A673 (cell line): ENCODE data around the gene MDM1. TPM values are rescaled to one million over a fixed set of nuclear protein-coding genes. Genes with fewer than 3 reads are reported as not detected.

Experiments
- BruUV-seq: library from RNA; stranded (reverse); fragments of 400-500 nt; replicated peaks from 2 replicates; lab custom pipeline; 2021; lab: Mats Ljungman, UMichigan
- CTCF ChIA-PET: fragments of 300-600 bp; sonication (Branson Sonifier 250); formaldehyde crosslinking; loops from one replicate; lab custom pipeline; 2022; ENCODE audit warnings: antibody characterized with exemption; lab: Charles Lee
- POLR2A ChIA-PET: fragments of 300-600 bp; sonication (Branson Sonifier 250); formaldehyde crosslinking; loops from one replicate; lab custom pipeline; 2022; ENCODE audit warnings: antibody characterized with exemption; ENCODE audit not compliant: low non-redundant PET; lab: Charles Lee
- DNase-seq: peaks from one replicate; pipeline ENCODE4 v3.0.0-alpha.2; 2015; ENCODE audit warnings: low spot score
- H3K27ac ChIP-seq: fragments of 200-600 bp; sonication (generic); 2 replicates; pipeline ENCODE4 v1.5.1; 2016; ENCODE audit warnings: mixed run types, low read depth, mild to moderate bottlenecking, mixed read lengths, antibody characterized with exemption, low read length; ENCODE audit not compliant: poor library complexity, severe bottlenecking
- H3K27me3 ChIP-seq: fragments of 200-600 bp; sonication (generic); replicated peaks from 2 replicates; pipeline ENCODE4 v1.6.1; 2017; ENCODE audit warnings: mixed run types, low read depth, mild to moderate bottlenecking, mixed read lengths, antibody characterized with exemption, low read length; ENCODE audit not compliant: insufficient read depth, poor library complexity
- H3K36me3 ChIP-seq: fragments of 200-600 bp; sonication (generic); 2 replicates; pipeline ENCODE4 v1.6.1; 2016; ENCODE audit warnings: mixed run types, mild to moderate bottlenecking, mixed read lengths, antibody characterized with exemption, low read length; ENCODE audit not compliant: insufficient read depth, poor library complexity, severe bottlenecking
- H3K4me1 ChIP-seq: fragments of 200-600 bp; sonication (generic); 2 replicates; pipeline ENCODE4 v1.6.1; 2017; ENCODE audit warnings: mixed run types, mild to moderate bottlenecking, mixed read lengths, antibody characterized with exemption, low read length; ENCODE audit not compliant: insufficient read depth, poor library complexity, severe bottlenecking
- H3K4me3 ChIP-seq: fragments of 200-600 bp; sonication (generic); 2 replicates; pipeline ENCODE4 v1.5.1; 2016; ENCODE audit warnings: low read depth, mixed run types, mild to moderate bottlenecking, mixed read lengths, low read length; ENCODE audit not compliant: poor library complexity, severe bottlenecking
- H3K9me3 ChIP-seq: fragments of 200-600 bp; sonication (generic); 2 replicates; pipeline ENCODE4 v1.6.1; 2016; ENCODE audit warnings: mixed run types, low read depth, mild to moderate bottlenecking, mixed read lengths, antibody characterized with exemption, low read length; ENCODE audit not compliant: poor library complexity, severe bottlenecking
- EZH2 ChIP-seq: fragments of 200-600 bp; sonication (generic); IDR thresholded peaks from 2 replicates; pipeline ENCODE4 v1.6.1; 2017; ENCODE audit warnings: borderline replicate concordance, low read depth, mild to moderate bottlenecking, mixed read lengths, antibody characterized with exemption, low read length; ENCODE audit not compliant: poor library complexity, severe bottlenecking
- intact Hi-C: fragments of 100-400 bp; cut with micrococcal nuclease; formaldehyde crosslinking; loops from one replicate; pipeline ENCODE4 v1.10.0; 2022; ENCODE audit not compliant: unreplicated experiment
- total RNA-seq: library from RNA; stranded (reverse); gene quantifications from 2 replicates; pipeline ENCODE4 v1.2.3, GENCODE V29; 2021
- TF ChIP-seq, protein P1 (sequence below): fragments of 300-800, 200-600 bp; sonication (generic); conservative IDR thresholded peaks from 2 replicates; pipeline ENCODE4 v1.5.1; 2017; ENCODE audit warnings: low read depth, mild to moderate bottlenecking, antibody characterized with exemption, low read length, moderate library complexity, mixed read lengths

MDM1 gene
- total RNA-seq, 1 experiment from 2014 or later = 18.6 TPM

DNA sequence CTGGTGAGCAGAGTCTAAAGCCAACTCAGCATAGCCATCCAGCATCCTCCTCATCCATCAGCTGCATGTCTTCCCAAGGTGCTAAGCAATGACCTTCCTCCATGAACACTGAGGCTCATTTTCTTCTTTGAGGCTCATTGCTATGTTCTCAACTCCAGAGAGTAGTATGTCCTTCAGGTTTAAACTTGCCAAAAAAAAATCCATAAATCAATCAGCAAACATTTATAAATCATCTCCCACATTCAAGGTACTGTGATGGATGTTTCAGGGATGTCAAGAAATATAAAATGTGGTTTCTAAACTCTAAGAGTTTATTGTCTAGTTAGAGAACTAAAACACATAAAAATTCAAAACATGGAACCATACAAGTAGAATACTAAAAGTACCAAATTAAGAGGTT is 29.8 kb upstream of the MDM1 start:
- intact Hi-C loops = no loop called here
- H3K4me1 ChIP-seq = peaks cover 20% of the 10 kb centered on the region
- CTCF ChIA-PET = no interaction called here
- no peaks in the 10 kb centered on the region for H3K27me3 ChIP-seq
- no peak overlapping the region for H3K27ac ChIP-seq
- H3K9me3 ChIP-seq = no peaks in the 10 kb centered on the region
- POLR2A ChIA-PET = no interaction called here
- H3K36me3 ChIP-seq = no peaks in the 10 kb centered on the region
- no peak for DNase-seq
- TF ChIP-seq, protein P1, sequence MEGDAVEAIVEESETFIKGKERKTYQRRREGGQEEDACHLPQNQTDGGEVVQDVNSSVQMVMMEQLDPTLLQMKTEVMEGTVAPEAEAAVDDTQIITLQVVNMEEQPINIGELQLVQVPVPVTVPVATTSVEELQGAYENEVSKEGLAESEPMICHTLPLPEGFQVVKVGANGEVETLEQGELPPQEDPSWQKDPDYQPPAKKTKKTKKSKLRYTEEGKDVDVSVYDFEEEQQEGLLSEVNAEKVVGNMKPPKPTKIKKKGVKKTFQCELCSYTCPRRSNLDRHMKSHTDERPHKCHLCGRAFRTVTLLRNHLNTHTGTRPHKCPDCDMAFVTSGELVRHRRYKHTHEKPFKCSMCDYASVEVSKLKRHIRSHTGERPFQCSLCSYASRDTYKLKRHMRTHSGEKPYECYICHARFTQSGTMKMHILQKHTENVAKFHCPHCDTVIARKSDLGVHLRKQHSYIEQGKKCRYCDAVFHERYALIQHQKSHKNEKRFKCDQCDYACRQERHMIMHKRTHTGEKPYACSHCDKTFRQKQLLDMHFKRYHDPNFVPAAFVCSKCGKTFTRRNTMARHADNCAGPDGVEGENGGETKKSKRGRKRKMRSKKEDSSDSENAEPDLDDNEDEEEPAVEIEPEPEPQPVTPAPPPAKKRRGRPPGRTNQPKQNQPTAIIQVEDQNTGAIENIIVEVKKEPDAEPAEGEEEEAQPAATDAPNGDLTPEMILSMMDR = no peak
- no peak overlapping the region for H3K4me3 ChIP-seq
- no TSS peak for BruUV-seq

DNA sequence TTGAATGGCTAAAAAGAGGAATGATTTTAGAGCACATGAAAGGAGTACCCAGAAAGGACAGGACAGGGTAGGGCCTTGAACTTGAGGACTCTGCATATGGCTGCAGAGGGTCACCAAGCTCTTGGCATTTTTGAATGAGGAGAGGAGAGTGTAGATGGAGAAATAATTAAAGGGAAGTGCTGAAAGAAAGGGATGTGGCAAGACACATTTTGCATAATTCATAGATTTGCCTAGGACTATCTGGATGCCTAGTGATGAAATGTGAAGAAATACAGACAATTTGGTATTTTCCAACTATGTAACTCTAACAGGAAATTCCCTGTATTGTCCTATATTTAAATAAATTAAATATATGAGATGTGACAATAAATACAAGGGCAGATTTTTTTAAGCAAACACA is 27.5 kb upstream of the MDM1 start:
- no peaks in the 10 kb centered on the region for H3K27me3 ChIP-seq
- ChIA-PET CTCF (interaction anchor here (0.5 to 0.6 kb wide), 2 partner anchors 155 to 310 kb away, joined by 3 to 6 read pairs; no protein-coding TSS in a partner anchor), POLR2A (interaction anchor here (0.8 kb wide), 1 partner anchor 13 kb away, joined by 3 read pairs; no protein-coding TSS in a partner anchor)
- no TSS peak for BruUV-seq
- H3K4me1 ChIP-seq = peaks cover 8% of the 10 kb centered on the region
- no peak overlapping the region for H3K4me3 ChIP-seq
- no peaks in the 10 kb centered on the region for H3K36me3 ChIP-seq
- H3K27ac ChIP-seq = peak overlapping the region; percentile 17
- DNase-seq = peak; percentile 45
- no peaks in the 10 kb centered on the region for H3K9me3 ChIP-seq
- intact Hi-C loops = loop anchor here (2.0 to 5.0 kb wide), 2 partner anchors 253 to 327 kb away; partner anchors contain the start of genes NUP107 and RAP1B
- TF ChIP-seq EZH2 = no peak
- TF ChIP-seq, protein P1 = no peak

DNA sequence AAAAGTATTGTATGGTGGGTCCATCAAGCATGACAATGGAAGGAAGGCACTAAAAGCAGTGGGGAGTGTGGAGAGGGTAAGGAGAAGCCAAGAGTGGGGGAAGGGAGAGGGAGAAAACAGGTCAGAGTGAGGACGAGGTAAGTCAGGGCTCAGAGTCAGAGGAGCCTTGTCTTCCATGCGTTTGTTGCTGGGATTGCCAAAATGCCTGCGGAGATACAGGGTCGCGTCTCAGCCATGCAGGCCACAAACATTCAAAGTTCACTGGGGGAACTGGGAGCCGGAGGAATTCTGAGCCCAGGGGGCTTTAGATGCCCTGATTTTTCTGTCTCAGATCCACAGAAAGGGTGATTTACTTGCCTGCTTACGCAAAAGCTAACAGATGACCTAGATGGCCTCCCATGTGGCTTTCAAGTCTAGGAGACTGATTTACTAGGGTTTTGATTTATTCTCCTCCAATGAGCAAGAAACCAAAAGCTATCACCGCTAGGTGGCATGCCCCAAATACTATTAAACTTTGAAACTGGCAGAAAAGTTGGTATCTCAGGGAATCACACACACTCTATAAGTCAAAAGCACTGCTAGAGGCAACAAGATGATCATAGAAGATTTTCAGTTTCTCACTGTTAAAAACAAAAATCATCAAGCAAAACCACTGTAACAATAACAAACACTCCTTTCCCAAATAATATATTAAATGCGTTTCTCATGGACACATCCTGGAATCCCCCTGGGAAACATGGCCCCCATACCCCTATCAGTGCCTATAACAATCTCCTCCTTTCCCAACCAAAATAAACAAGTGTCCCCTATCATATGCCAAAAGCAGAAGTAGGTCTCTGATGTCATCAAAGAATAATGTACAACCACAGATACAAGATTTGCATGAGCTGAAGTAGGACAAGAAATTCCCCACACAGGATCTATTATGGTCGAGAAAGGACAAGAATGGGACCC is 26.6 kb upstream of the MDM1 start:
- intact Hi-C loops = loop anchor here (2.0 to 5.0 kb wide), 2 partner anchors 253 to 328 kb away; partner anchors contain the start of genes NUP107 and RAP1B

More for the DNA sequence above, 26.6 kb upstream of the MDM1 start:
- Histone ChIP-seq H3K27me3 (no peaks in the 10 kb centered on the region), H3K4me1 (peaks cover 8% of the 10 kb centered on the region), H3K9me3 (no peaks in the 10 kb centered on the region), H3K4me3 (no peak overlapping the region), H3K27ac (peak overlapping the region; percentile 17), H3K36me3 (no peaks in the 10 kb centered on the region)
- POLR2A ChIA-PET = no interaction called here
- CTCF ChIA-PET = no interaction called here
- no peak for TF ChIP-seq EZH2
- TF ChIP-seq, protein P1 = peak; percentile 74
- no TSS peak for BruUV-seq
- peak; percentile 87 for DNase-seq
